ENCODE results near the gene ADAM12. TPM values are rescaled to one million over a fixed set of nuclear protein-coding genes. Genes with fewer than 3 reads are reported as not detected.

The ADAM12 gene
- total and polyA plus RNA-seq, 2 donors (not counting 1 experiment from before 2014, with no cell fraction given): 21.0 to 56.9 TPM

DNA sequence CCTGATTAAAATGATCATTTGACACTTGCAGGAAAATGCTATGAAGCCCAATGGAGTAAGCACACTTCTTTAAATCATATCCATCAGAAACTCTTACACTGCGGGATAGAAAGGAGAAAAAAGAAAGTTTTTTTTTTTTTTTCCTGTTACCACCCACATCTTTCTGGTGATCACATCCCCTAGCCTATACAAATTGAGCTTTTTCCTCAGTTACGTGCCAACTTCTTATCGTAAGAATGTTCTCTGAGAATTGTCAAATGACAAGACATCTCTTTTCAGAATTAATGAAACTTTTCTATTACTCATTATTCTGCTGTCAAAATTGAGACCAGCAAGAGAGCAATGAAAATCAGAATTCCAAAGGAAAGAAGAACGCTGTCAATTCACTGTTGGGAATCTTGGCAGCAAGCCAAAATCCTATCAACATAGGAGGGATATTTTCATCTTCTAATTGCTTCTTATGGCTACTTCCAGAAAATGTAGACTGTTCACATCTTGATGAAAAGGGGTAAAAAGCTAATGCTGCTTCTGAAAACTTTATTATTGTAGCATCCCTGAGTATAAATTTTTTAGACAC lies 179.5 kb downstream of the ADAM12 start:
- H3K79me2 ChIP-seq (ENCODE audit: control insufficient read depth, insufficient read depth, low read length): no peaks in the 10 kb centered on the region
- H3K27me3 ChIP-seq (ENCODE audit: control insufficient read depth, insufficient read depth, low read length): no peaks in the 10 kb centered on the region
- peak in 1 of 2 donors; percentile 70 for DNase-seq (ENCODE audit: low read depth in 2 of 2)
- no peak overlapping the region for H2AFZ ChIP-seq (ENCODE audit: low read length)
- peaks cover 3% of the 10 kb centered on the region for H3K4me1 ChIP-seq (ENCODE audit: control insufficient read depth, extremely low read depth, insufficient read depth, low read length)
- H3K36me3 ChIP-seq (ENCODE audit: control insufficient read depth, insufficient read depth, low read length): no peaks in the 10 kb centered on the region
- H4K20me1 ChIP-seq (ENCODE audit: control insufficient read depth, extremely low read depth, insufficient read depth, low read length): no peaks in the 10 kb centered on the region
- no peak overlapping the region for H3K4me3 ChIP-seq (replicated peaks in 1 of 4; ENCODE audit: control extremely low read depth in 1 of 4, insufficient read depth in 1 of 4, low read depth in 3 of 4, low read length in 4 of 4)
- H3K4me2 ChIP-seq (ENCODE audit: extremely low read depth, insufficient read depth, low read length): no peak overlapping the region
- H3K9me3 ChIP-seq (ENCODE audit: control insufficient read depth, insufficient read depth, low read depth, low read length): no peaks in the 10 kb centered on the region
- no peak overlapping the region for H3K9ac ChIP-seq (ENCODE audit: insufficient read depth, low read length)
- TF ChIP-seq EZH2 (IDR thresholded peaks at IDR 0.05; ENCODE audit: low read length, missing control alignments): no peak
- TF ChIP-seq, protein P1, sequence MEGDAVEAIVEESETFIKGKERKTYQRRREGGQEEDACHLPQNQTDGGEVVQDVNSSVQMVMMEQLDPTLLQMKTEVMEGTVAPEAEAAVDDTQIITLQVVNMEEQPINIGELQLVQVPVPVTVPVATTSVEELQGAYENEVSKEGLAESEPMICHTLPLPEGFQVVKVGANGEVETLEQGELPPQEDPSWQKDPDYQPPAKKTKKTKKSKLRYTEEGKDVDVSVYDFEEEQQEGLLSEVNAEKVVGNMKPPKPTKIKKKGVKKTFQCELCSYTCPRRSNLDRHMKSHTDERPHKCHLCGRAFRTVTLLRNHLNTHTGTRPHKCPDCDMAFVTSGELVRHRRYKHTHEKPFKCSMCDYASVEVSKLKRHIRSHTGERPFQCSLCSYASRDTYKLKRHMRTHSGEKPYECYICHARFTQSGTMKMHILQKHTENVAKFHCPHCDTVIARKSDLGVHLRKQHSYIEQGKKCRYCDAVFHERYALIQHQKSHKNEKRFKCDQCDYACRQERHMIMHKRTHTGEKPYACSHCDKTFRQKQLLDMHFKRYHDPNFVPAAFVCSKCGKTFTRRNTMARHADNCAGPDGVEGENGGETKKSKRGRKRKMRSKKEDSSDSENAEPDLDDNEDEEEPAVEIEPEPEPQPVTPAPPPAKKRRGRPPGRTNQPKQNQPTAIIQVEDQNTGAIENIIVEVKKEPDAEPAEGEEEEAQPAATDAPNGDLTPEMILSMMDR (conservative IDR thresholded peaks at IDR 0.05 in 1 of 2, IDR thresholded peaks at IDR 0.05 in 1 of 2; ENCODE audit: low read depth in 1 of 2, low read length in 2 of 2): no peak
- H3K27ac ChIP-seq (ENCODE audit: insufficient read depth, low read length): no peak overlapping the region

DNA sequence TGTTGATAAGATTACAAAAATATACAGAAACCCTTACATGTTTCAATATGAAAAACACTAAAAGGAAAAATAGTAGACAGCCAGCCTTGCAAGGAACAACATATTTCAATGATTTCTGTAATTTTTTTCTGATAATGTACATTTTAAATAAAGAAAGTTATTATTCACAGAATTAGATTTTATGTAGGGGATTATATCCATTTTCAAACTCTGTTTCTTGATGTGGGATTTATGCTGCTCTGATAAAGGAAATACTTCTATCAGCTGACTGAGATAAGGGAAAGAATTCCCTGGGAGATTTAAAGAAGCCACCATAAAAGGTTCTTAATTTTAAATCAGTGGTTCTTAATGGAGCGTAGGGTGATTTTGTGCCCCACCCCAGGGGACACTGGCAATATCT lies 180.4 kb downstream of the ADAM12 start:
- no peaks in the 10 kb centered on the region for H3K27me3 ChIP-seq (ENCODE audit: control insufficient read depth, insufficient read depth, low read length)
- no peak overlapping the region for H3K4me2 ChIP-seq (ENCODE audit: extremely low read depth, insufficient read depth, low read length)
- no peaks in the 10 kb centered on the region for H4K20me1 ChIP-seq (ENCODE audit: control insufficient read depth, extremely low read depth, insufficient read depth, low read length)
- no peak overlapping the region for H3K27ac ChIP-seq (ENCODE audit: insufficient read depth, low read length)
- no peaks in the 10 kb centered on the region for H3K79me2 ChIP-seq (ENCODE audit: control insufficient read depth, insufficient read depth, low read length)
- H2AFZ ChIP-seq (ENCODE audit: low read length): no peak overlapping the region
- no peak for TF ChIP-seq EZH2 (IDR thresholded peaks at IDR 0.05; ENCODE audit: low read length, missing control alignments)
- TF ChIP-seq, protein P1 (conservative IDR thresholded peaks at IDR 0.05 in 1 of 2, IDR thresholded peaks at IDR 0.05 in 1 of 2; ENCODE audit: low read depth in 1 of 2, low read length in 2 of 2): no peak
- H3K9ac ChIP-seq (ENCODE audit: insufficient read depth, low read length): no peak overlapping the region
- peaks cover 3% of the 10 kb centered on the region for H3K4me1 ChIP-seq (ENCODE audit: control insufficient read depth, extremely low read depth, insufficient read depth, low read length)
- no peaks in the 10 kb centered on the region for H3K36me3 ChIP-seq (ENCODE audit: control insufficient read depth, insufficient read depth, low read length)
- no peak for DNase-seq (ENCODE audit: low read depth in 2 of 2)
- no peaks in the 10 kb centered on the region for H3K9me3 ChIP-seq (ENCODE audit: control insufficient read depth, insufficient read depth, low read depth, low read length)
- no peak overlapping the region for H3K4me3 ChIP-seq (replicated peaks in 1 of 4; ENCODE audit: control extremely low read depth in 1 of 4, insufficient read depth in 1 of 4, low read depth in 3 of 4, low read length in 4 of 4)

DNA sequence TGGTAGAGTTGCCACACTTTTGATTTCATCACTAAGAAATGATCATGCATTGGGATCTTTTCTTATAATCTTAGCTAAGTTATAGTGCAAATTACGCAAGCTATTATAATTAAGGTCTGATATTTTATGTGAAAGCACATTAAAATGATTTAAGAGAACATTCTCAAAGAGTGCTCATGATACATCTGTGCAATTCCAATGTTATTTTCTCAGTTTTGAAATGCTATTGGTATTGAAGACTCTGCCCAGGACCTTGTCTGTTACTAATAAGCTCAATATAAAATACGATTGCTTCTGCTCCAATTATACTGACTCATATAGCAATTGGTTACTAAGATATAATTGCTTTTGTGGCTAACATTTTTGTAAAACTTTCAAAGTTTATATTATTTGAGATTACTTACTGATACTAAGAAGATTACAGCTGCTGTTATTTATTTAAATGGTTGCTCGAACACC lies 180.9 kb downstream of the ADAM12 start:
- TF ChIP-seq EZH2 (IDR thresholded peaks at IDR 0.05; ENCODE audit: low read length, missing control alignments): no peak
- TF ChIP-seq, protein P1 (conservative IDR thresholded peaks at IDR 0.05 in 1 of 2, IDR thresholded peaks at IDR 0.05 in 1 of 2; ENCODE audit: low read depth in 1 of 2, low read length in 2 of 2): no peak
- Histone ChIP-seq H4K20me1 (ENCODE audit: control insufficient read depth, extremely low read depth, insufficient read depth, low read length) (no peaks in the 10 kb centered on the region), H3K9me3 (ENCODE audit: control insufficient read depth, insufficient read depth, low read depth, low read length) (no peaks in the 10 kb centered on the region), H3K36me3 (ENCODE audit: control insufficient read depth, insufficient read depth, low read length) (no peaks in the 10 kb centered on the region), H3K4me1 (ENCODE audit: control insufficient read depth, extremely low read depth, insufficient read depth, low read length) (peaks cover 3% of the 10 kb centered on the region), H3K4me2 (ENCODE audit: extremely low read depth, insufficient read depth, low read length) (no peak overlapping the region), H3K27ac (ENCODE audit: insufficient read depth, low read length) (no peak overlapping the region), H3K9ac (ENCODE audit: insufficient read depth, low read length) (no peak overlapping the region), H3K4me3 (replicated peaks in 1 of 4; ENCODE audit: control extremely low read depth in 1 of 4, insufficient read depth in 1 of 4, low read depth in 3 of 4, low read length in 4 of 4) (no peak overlapping the region), H2AFZ (ENCODE audit: low read length) (no peak overlapping the region), H3K27me3 (ENCODE audit: control insufficient read depth, insufficient read depth, low read length) (no peaks in the 10 kb centered on the region), H3K79me2 (ENCODE audit: control insufficient read depth, insufficient read depth, low read length) (no peaks in the 10 kb centered on the region)
- DNase-seq (ENCODE audit: low read depth in 2 of 2): peak; percentile 49 to 61

Measured in fibroblast of lung (primary cell).